ENCODE measurements around the gene LRRC56.

DNA sequence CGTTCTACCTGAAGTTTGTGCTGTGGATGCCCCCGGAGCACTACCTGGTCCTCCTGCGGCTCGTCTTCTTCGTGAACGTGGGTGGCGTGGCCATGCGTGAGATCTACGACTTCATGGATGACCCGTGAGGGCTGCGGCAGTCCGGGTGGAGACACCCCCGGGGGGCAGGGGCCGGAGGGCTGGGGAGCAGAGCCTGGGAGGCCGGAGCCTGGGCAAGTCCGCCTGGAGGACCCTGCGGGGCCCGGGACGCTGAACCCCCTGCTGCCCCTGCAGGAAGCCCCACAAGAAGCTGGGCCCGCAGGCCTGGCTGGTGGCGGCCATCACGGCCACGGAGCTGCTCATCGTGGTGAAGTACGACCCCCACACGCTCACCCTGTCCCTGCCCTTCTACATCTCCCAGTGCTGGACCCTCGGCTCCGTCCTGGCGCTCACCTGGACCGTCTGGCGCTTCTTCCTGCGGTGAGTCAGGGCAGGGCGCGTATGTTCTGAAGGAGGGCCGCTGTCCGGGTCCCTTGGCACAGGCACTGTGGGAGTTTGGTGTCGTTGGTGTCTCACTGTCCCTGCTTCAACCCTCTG, 47.6 kb upstream of the LRRC56 start:
- TF ChIP-seq POLR2AphosphoS5 (IDR thresholded peaks at IDR 0.05) (no peak), EP300 (IDR thresholded peaks at IDR 0.05; ENCODE audit: low read depth) (no peak)
- TF ChIP-seq, protein P1, sequence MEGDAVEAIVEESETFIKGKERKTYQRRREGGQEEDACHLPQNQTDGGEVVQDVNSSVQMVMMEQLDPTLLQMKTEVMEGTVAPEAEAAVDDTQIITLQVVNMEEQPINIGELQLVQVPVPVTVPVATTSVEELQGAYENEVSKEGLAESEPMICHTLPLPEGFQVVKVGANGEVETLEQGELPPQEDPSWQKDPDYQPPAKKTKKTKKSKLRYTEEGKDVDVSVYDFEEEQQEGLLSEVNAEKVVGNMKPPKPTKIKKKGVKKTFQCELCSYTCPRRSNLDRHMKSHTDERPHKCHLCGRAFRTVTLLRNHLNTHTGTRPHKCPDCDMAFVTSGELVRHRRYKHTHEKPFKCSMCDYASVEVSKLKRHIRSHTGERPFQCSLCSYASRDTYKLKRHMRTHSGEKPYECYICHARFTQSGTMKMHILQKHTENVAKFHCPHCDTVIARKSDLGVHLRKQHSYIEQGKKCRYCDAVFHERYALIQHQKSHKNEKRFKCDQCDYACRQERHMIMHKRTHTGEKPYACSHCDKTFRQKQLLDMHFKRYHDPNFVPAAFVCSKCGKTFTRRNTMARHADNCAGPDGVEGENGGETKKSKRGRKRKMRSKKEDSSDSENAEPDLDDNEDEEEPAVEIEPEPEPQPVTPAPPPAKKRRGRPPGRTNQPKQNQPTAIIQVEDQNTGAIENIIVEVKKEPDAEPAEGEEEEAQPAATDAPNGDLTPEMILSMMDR (IDR thresholded peaks at IDR 0.05) = no peak

Data from transverse colon (tissue), 4 donors.